LHCN-M2 (cell line): ENCODE data around the gene PRM3. TPM values are rescaled to one million over a fixed set of nuclear protein-coding genes. Genes with fewer than 3 reads are reported as not detected.
"Not testable (repeated sequence)": the region's sequence is repeated elsewhere in the genome, so short reads cannot be mapped to it uniquely, and the experiment has no call there.

ENCODE experiments used
- DNase-seq: peaks from one replicate; pipeline ENCODE4 v3.0.0-alpha.2; 2012; ENCODE audit warnings: low read depth
- total RNA-seq: library from RNA; depleted of rRNA; stranded (reverse); fragments of >200 nt; gene quantifications from 2 replicates; pipeline ENCODE4 v1.2.3, GENCODE V29; 2014

The PRM3 gene
- total RNA-seq, 1 experiment from 2014 or later = not detected

DNA sequence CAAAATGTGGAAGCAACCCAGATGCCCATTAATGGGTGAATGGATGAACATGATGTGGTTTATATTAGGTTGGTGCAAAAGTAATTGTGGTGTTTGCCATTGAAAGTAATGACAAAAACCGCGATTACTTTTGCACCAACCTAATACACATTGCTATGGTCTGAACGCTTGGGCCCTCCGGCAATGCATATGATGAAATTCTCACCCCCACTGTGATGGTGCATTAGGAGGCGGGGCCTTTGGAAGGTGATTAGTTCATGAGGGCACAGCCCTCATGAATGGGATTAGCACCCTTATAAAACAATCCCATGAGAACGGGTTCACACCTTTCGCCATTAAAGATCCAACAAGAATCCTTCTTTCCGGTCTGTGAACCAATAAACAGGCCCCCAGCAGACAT, 33.0 kb upstream of the PRM3 start:
- DNase-seq = no peak

GRCh38 chr16:11303405-11304138, 30.1 kb upstream of the PRM3 start:
- no peak for DNase-seq

DNA sequence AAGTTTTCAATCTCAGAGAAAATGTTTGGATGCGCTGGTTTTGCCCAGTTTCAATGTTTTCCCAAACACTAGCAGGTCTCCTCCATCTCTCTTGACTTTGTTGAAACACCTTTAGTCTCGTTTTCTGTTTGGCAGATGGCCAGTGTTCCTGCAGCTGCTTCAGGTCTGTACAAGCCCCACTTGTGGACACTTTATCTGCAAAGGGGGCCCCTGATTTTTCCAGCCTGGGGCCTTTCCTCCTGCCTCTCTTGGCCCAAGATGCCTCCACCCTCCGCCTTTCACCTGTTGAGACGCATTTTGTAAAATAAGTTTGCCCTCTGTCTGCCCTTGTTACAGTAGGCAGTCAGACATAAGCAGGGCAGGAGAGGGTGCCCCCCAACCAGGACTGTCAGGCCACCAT, 29.5 kb upstream of the PRM3 start:
- DNase-seq = no peak

GRCh38 chr16:11301645-11302501, 28.4 kb upstream of the PRM3 start:
- DNase-seq = no peak

DNA sequence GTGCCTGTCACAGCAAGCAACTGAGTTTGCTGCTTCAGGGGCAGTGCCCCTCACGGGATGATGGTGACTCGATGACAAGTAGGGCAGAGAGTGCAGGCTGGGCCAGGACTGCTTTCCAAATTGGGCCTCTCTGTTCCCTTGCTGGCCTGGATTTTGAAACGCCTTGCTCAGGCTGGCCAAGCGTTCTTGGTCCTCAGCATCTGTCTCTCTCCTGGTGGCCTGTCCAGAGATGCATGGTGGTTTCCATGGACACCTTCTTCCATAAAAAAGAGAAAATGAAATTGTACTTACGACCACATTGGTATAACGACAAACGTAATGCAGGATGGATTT, 27.1 kb upstream of the PRM3 start:
- no peak for DNase-seq

DNA sequence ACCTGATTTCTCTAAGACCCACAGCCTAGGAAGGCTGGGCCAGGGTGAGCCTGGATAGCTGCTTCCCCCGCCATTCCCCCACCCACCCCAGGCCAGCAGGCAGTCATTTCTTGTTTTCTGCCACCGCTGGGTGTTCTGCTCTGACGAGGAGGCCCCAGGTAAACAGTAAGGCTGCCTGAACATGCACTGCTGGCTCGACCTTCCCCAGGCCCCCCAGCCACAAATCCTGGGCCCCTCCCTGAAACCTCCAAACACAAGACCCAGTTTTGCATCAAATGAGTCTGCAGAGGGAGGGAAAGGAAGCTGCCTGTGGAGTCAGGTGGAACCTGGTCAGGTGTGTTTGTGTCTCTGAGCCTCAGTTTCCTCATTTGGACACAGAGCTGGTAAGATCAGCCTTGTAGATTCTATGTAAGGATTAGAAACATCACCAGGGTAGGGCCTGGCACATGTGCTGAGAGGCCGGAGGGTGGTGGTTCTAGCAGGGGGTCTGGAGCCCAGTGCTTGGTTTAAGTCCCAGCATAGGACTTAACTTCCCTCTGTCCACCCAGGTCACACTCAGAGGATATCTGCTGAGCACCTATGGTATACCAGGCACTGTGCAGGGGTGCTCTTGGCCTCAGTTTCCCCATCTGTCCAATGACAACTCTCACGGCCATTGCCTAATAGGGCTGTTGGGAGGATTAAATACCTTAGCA, 26.6 kb upstream of the PRM3 start:
- DNase-seq = no peak

GRCh38 chr16:11298950-11299547, 25.6 kb upstream of the PRM3 start:
- DNase-seq = not testable (repeated sequence)

DNA sequence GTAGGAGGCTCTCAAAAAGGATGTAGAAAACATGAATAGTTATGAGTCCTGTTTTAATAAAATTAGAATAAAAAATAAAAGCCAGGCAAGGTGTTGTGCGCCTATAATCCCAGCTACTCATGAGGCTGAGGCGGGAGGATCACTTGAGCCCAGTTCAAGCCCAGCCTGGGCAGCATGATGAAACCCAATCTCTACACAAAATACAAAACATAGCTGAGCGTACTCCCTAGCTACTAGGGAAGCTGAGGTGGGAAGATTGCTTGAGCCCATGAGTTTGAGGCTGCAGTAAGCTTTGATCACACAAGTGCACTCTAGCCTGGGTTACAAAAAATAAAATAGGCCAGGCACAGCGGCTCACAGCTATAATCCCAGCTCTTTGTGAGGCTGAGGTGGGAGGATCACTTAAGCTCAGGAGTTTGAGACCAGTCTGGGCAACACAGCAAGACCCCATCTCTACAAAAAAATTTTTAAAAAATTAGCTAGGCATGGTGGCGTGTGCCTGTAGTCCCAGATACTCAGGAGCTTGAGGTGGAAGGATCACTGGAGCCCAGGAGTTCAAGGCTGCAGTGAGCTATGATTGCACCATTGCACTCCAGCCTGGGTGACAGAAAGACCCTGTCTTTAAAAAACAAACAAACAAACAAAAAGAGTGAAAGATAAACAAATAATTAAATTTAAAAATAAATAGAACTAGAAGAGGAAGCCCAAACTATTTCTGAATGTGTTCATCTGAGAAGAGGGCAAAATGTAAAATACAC, 24.9 kb upstream of the PRM3 start:
- no peak for DNase-seq

GRCh38 chr16:11297492-11298142, 24.2 kb upstream of the PRM3 start:
- DNase-seq = no peak

DNA sequence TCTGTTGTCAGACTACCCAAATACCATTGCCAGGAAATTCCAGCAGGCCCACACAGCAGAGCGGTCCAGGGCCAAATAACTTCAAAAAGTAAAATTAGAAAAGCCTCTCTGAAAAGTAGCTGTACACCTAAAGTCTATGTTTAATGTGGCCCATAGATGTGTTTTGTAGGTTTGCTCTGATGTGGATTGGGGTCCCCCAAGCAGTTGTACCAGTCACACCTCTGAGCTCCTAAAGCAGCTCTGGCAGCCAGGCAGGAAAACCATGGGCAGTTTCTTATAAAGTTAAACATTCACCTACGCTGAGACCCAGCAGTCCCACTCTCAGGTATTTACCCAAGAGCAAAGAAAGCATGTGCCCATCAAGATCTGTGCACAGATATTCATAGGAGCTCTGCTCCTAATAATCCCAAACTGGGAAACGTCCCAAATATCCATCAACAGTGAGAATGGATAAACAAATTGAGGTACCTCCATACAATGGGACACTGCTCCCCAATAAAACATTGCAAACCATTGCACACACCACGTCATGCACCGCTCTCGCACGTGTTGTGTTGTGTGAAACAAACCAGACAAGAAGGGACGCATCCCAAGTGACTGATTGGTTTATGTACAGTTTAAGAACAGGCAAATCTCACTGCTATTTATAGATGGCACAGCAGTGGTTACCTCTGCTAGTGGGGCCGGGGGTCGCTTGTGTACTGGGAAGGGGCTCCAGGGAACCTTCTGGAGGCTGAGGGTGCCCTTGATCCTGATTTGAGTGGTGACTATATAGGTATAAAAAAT, 23.5 kb upstream of the PRM3 start:
- DNase-seq = no peak

- DNase-seq = no peak
Measured at GRCh38 chr16:11296351-11296705, 22.9 kb upstream of the PRM3 start.

- DNase-seq = no peak
Measured at GRCh38 chr16:11295672-11296071, 22.2 kb upstream of the PRM3 start.

GRCh38 chr16:11292076-11292748, 18.8 kb upstream of the PRM3 start:
- DNase-seq = no peak

DNA sequence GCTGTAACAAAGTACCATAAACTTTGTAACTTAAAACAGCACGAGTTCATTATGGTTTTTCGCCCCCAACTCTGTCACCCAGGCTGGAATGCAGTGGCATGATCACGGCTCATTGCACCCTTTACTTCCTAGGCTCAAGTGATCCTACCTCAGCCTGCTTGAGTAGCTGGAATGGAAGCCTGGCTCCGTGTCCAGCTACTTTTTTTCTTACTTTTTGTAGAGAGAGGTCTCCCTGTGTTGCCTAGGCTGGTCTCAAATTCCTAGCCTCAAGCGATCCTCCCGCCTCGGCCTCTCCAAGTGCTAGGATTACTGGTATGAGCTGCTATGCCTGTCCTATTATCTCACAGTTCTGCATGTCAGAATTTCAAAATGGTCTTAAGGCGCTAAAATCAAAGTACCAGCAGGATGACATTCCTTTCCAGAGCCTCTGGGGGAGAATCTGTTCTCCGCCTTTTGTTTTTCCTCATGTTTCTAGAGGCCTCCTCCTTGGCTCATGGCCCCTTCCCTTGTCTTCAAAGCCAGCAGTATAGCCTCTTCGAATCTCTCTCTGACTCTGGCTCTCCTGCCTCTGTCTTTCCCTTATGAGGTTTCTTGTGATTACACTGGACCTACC, 17.8 kb upstream of the PRM3 start:
- no peak for DNase-seq

- DNase-seq = no peak
Measured at GRCh38 chr16:11290102-11290893, 16.9 kb upstream of the PRM3 start.

DNA sequence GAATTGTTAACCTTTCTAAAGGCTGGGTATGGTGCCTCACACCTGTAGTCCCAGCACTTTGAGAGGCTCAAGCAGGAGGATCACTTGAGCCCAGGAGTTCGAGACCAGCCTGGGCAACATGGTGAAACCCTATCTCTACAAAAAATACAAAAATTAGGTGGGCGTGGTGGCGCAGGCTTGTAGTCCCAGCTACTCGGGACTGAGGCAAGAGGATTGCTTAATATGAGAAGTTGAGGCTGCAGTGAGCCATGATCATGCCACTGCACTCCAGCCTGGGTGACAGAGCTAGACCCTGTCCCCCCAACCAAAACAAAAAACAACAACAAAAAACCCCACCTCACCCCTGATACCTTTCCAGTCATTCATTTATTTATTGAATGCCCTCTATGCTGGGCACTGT, 16.3 kb upstream of the PRM3 start:
- not testable (repeated sequence) for DNase-seq

DNA sequence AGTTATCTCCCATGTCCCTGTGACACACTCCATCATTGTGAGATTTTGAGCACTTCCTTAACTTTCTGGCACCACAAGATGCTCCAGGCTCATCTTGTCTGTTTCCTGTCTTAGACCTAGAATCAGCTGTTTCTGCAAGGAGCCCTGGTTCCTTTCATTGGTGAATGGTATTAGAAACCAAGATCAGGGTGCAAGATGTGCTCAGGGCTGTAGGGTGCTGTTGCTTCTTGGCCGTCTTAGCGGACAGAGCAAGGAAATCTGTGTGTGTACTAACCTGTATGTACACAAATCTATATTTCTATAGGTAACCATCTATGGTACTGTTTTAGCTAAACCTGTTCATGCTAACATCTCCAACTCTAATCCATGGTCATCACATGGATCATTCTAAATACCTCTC, 15.8 kb upstream of the PRM3 start:
- no peak for DNase-seq

DNA sequence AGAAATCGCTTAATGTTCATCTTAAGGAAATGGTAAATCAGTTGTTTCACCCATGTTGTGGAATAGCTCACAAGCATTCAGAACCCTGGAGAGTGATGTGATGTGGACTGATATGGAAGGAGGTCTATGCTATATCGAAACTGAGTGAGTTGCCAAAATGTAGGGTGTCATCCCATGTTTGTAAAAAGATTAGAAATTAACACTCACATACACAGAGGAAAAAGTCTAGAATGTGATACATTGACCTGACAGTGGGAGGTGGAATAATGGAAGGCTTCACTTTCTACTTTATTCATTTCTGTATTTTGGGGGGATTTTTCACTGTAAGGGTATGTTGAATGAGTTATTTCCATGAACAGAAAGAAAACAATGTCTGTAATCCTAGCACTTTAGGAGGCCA, 12.4 kb upstream of the PRM3 start:
- DNase-seq = no peak
